ENCODE measurements around the gene GRK4. TPM values are rescaled to one million over a fixed set of nuclear protein-coding genes. Genes with fewer than 3 reads are reported as not detected.

GRK4 gene
- total RNA-seq, 1 donor from 2014 or later = 9.0 TPM

DNA sequence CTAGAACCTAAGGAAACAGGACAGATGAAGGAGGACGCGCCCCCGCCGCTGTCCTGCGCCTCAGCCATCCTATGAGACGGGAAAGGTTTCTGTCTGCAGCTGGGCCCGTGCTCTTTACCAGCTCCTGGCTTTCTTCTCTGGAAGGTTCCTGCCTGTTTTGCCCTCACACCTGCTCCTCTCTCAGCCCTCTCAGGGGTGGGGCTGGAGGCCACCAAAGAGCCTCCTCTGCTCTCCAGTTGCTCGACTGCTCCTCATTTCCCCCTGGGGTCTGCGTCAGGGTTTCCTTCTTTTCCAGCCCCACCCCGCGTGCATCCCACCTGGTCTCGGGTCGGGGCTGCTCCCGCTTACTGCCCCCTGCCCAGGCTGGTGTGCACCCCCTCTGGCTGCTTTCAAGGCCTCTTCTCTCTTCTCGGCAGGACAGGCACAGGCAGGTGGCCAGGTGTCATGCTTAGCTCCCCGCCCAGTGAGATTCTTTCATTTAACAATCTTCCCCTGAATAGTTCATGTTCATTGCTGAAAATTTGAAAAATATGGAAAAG lies 106.4 kb downstream of the GRK4 start:
- Histone ChIP-seq H3K4me1 (peaks cover 12% of the 10 kb centered on the region), H3K4me3 (no peak overlapping the region), H3K27me3 (ENCODE audit: low read depth) (no peaks in the 10 kb centered on the region), H3K36me3 (no peaks in the 10 kb centered on the region), H3K9me3 (replicated peaks) (peaks cover 7% of the 10 kb centered on the region), H3K27ac (replicated peaks) (no peak overlapping the region)
- intact Hi-C loops (cut with micrococcal nuclease) = no loop called here
- no peak for DNase-seq
- TF ChIP-seq CTCF (IDR thresholded peaks at IDR 0.05; ENCODE audit: borderline replicate concordance) = no peak

DNA sequence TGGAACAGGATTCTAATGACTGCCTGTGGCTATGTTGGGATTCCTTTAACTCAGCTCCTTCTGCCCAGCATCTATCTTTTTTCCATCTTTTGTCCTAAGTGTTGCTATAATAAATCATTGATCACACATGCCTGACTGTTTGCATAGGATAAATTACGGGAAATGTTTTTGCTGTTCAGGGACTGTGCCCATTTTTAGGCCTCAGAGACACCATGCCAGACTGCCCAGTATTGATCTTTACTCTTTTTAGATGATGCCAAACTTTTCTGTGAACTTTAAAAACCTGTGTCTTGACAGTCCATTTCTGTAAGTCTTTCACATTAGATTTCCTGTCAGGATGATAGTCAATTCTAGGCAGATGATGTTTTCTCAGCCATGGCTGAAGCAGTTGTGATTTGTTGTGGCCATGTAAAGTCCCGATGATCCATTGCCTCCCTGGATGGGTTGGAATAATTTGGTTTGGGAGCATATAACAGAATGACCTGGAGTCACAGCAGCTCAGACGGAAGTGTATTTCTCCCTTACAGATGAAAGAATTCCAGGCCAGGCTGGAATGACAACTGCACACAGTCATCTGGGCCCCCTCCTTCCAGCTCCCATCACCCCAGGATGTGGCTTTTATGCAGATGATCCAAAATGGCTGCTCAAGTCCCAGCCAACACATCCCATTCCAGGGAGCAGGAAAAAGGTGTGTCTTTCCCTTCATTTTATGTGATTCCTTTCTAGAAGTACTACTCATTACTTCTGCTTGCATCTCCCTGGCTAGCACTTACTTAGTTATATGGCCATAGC lies 107.5 kb downstream of the GRK4 start:
- Histone ChIP-seq H3K4me1 (peaks cover 22% of the 10 kb centered on the region), H3K4me3 (no peak overlapping the region), H3K9me3 (replicated peaks) (peaks cover 7% of the 10 kb centered on the region), H3K27ac (replicated peaks) (no peak overlapping the region), H3K36me3 (no peaks in the 10 kb centered on the region), H3K27me3 (ENCODE audit: low read depth) (no peaks in the 10 kb centered on the region)
- intact Hi-C loops (cut with micrococcal nuclease) = no loop called here
- no peak for DNase-seq
- TF ChIP-seq CTCF (IDR thresholded peaks at IDR 0.05; ENCODE audit: borderline replicate concordance) = no peak

DNA sequence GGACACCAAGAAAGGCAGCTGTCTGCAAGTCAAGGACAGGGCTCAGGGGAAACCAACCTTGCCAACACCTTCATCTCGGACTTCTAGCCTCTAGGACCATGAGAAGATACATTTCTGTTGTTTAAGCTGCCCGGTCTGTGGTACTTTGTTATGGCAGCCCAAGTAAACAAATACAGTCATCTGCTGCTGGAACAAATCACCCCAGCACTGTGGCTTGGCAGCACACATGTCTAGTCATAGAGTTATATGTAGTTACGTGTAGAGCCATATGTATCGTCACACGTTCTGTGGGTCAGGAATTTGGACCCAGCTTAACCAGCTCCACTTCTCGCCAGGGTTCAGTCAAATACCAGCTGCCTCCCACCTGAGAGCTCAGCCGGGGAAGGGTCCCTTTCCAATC lies 108.4 kb downstream of the GRK4 start:
- no peaks in the 10 kb centered on the region for H3K36me3 ChIP-seq
- H3K4me3 ChIP-seq = no peak overlapping the region
- H3K4me1 ChIP-seq = peaks cover 31% of the 10 kb centered on the region
- intact Hi-C loops (cut with micrococcal nuclease) = no loop called here
- no peaks in the 10 kb centered on the region for H3K9me3 ChIP-seq (replicated peaks)
- no peak for DNase-seq
- no peaks in the 10 kb centered on the region for H3K27me3 ChIP-seq (ENCODE audit: low read depth)
- TF ChIP-seq CTCF (IDR thresholded peaks at IDR 0.05; ENCODE audit: borderline replicate concordance) = no peak
- H3K27ac ChIP-seq (replicated peaks) = no peak overlapping the region

DNA sequence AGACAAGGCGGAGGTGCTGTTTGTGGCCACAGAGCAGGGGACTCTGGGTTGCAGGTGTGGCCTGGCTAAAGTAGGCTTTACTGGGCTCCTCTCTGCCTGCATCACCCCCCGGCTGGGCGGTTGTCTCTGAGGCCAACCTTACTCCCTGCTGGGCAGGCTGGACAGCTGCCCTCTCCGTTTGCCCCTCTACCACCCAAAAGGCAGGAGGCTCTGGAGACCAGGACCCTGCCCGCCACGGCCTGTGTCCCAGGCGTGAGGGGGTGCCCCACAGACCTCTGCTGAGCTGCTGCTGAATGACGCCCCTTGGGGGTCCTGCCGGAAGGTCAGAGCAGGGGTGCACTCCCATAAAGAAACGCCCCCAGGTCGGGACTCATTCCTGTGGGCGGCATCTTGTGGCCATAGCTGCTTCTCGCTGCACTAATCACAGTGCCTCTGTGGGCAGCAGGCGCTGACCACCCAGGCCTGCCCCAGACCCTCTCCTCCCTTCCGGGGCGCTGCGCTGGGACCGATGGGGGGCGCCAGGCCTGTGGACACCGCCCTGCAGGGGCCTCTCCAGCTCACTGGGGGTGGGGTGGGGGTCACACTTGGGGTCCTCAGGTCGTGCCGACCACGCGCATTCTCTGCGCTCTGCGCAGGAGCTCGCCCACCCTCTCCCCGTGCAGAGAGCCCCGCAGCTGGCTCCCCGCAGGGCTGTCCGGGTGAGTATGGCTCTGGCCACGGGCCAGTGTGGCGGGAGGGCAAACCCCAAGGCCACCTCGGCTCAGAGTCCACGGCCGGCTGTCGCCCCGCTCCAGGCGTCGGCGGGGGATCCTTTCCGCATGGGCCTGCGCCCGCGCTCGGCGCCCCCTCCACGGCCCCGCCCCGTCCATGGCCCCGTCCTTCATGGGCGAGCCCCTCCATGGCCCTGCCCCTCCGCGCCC lies 110.0 kb downstream of the GRK4 start:
- DNase-seq = peak; percentile 23
- intact Hi-C loops (cut with micrococcal nuclease) = no loop called here
- TF ChIP-seq CTCF (IDR thresholded peaks at IDR 0.05; ENCODE audit: borderline replicate concordance) = peak; percentile 9

GRCh38 chr4:3074078-3074845 lies 110.9 kb downstream of the GRK4 start, which contains the start of the genes HTT and HTT-AS:
TSS of gene HTT (plus strand) at chr4:3074681. CDS start at chr4:3074826, 145 bp downstream.
TSS of gene HTT-AS (minus strand) at chr4:3074538.
- intact Hi-C loops (cut with micrococcal nuclease) = no loop called here
- DNase-seq = peak; percentile 97
- peak within 1 kb of the TSS; percentile 85 for H3K4me3 ChIP-seq
- H3K27ac ChIP-seq (replicated peaks) = peak within 1 kb of the TSS; percentile 90
- H3K27me3 ChIP-seq (ENCODE audit: low read depth) = no peaks in the 10 kb centered on the region
- peaks cover 45% of the 10 kb centered on the region for H3K4me1 ChIP-seq
- TF ChIP-seq CTCF (IDR thresholded peaks at IDR 0.05; ENCODE audit: borderline replicate concordance) = no peak
- no peaks in the 10 kb centered on the region for H3K36me3 ChIP-seq
- no peaks in the 10 kb centered on the region for H3K9me3 ChIP-seq (replicated peaks)

More for the DNA sequence above, 110.0 kb downstream of the GRK4 start:
- Histone ChIP-seq H3K9me3 (replicated peaks) (no peaks in the 10 kb centered on the region), H3K4me1 (peaks cover 39% of the 10 kb centered on the region), H3K36me3 (no peaks in the 10 kb centered on the region), H3K27ac (replicated peaks) (peak overlapping the region; percentile 76), H3K4me3 (peak overlapping the region; percentile 85), H3K27me3 (ENCODE audit: low read depth) (no peaks in the 10 kb centered on the region)
